Panc1 (cell line): ENCODE results near the gene SPATA24. TPM values are rescaled to one million over a fixed set of nuclear protein-coding genes. Genes with fewer than 3 reads are reported as not detected.

ENCODE experiments used
- ATAC-seq: fragments of 200-7000 bp; cut with Tn5 transposase; 2 replicates; pipeline ENCODE4 v1.9.1; 2020; ENCODE audit warnings: mild to moderate bottlenecking, moderate library complexity
- BruUV-seq: library from RNA; stranded (reverse); fragments of 400-500 nt; replicated peaks from 2 replicates; lab custom pipeline; 2021; lab: Mats Ljungman, UMichigan
- CTCF ChIA-PET: fragments of 300-600 bp; sonication (Branson Sonifier 250); formaldehyde crosslinking; loops from one replicate; lab custom pipeline; 2022; ENCODE audit warnings: antibody characterized with exemption; lab: Charles Lee
- POLR2A ChIA-PET: fragments of 300-600 bp; sonication (Branson Sonifier 250); formaldehyde crosslinking; loops from one replicate; lab custom pipeline; 2022; ENCODE audit warnings: antibody characterized with exemption; lab: Charles Lee
- DNase-seq: peaks from one replicate; pipeline ENCODE4 v3.0.0-alpha.2; 2010; ENCODE audit warnings: low read depth, low spot score
- H3K27ac ChIP-seq: 2 replicates; pipeline ENCODE4 v1.5.1; 2011; ENCODE audit warnings: mild to moderate bottlenecking, low read length, inconsistent platforms
- H3K27me3 ChIP-seq: fragments of 200-500 bp; sonication (Bioruptor generic); 2 replicates; pipeline ENCODE4 v1.6.0; 2014; ENCODE audit warnings: low read length, inconsistent platforms; ENCODE audit not compliant: control insufficient read depth, insufficient read depth
- H3K36me3 ChIP-seq: fragments of 200-500 bp; sonication (Bioruptor generic); 2 replicates; pipeline ENCODE4 v1.5.1; 2014; ENCODE audit warnings: inconsistent platforms, mild to moderate bottlenecking, low read length, moderate library complexity; ENCODE audit not compliant: control insufficient read depth, insufficient read depth
- H3K4me1 ChIP-seq: 2 replicates; pipeline ENCODE4 v1.5.1; 2011; ENCODE audit warnings: inconsistent platforms, mild to moderate bottlenecking, low read length, moderate library complexity; ENCODE audit not compliant: control insufficient read depth, insufficient read depth
- H3K4me3 ChIP-seq, 2 experiments: 2 replicates each; pipeline ENCODE4 v1.5.1; 2011 to 2012; ENCODE audit warnings: low read depth in 2 of 2, low read length in 2 of 2, mild to moderate bottlenecking in 2 of 2, inconsistent platforms in 1 of 2, moderate library complexity in 1 of 2
- H3K9me3 ChIP-seq: fragments of 200-500 bp; sonication (Bioruptor generic); 2 replicates; pipeline ENCODE4 v1.5.1; 2014; ENCODE audit warnings: low read depth, mild to moderate bottlenecking, inconsistent platforms, low read length, moderate library complexity; ENCODE audit not compliant: control insufficient read depth, insufficient read depth
- POLR2AphosphoS5 ChIP-seq: IDR thresholded peaks from 2 replicates; pipeline ENCODE4 v1.6.1; 2012; ENCODE audit warnings: mild to moderate bottlenecking, low read depth, low read length, moderate library complexity
- SIN3A ChIP-seq: IDR thresholded peaks from 2 replicates; pipeline ENCODE4 v1.6.1; 2012; ENCODE audit warnings: low read depth, mild to moderate bottlenecking, low read length, moderate library complexity, borderline replicate concordance; ENCODE audit not compliant: insufficient read depth
- TCF7L2 ChIP-seq: IDR thresholded peaks from 2 replicates; pipeline ENCODE4 v1.6.1; 2011; ENCODE audit warnings: mild to moderate bottlenecking, low read depth, low read length, inconsistent platforms
- in situ Hi-C: cut with HindIII; loops from 2 replicates; pipeline ENCODE4 v1.10.0; 2016; ENCODE audit warnings: low sequenced_read_pairs, low pct_unique_long_range_greater_than_20kb
- intact Hi-C: fragments of 100-400 bp; cut with micrococcal nuclease; formaldehyde crosslinking; loops from one replicate; pipeline ENCODE4 v1.10.0; 2022; ENCODE audit not compliant: unreplicated experiment
- total RNA-seq: library from RNA; stranded (reverse); gene quantifications from one replicate; pipeline ENCODE4 v1.2.1, GENCODE V29; 2021; ENCODE audit not compliant: unreplicated experiment
- TF ChIP-seq, protein P1 (sequence below), 2 experiments: IDR thresholded peaks; 2 replicates each; pipeline ENCODE4 v1.6.1; 2011 to 2012; ENCODE audit warnings: low read depth in 2 of 2, control low read depth in 1 of 2, low read length in 1 of 2, mild to moderate bottlenecking in 1 of 2, moderate library complexity in 1 of 2; ENCODE audit not compliant: insufficient read depth in 1 of 2
- TF ChIP-seq, protein P2 (sequence below): fragments of 450-650 bp; IDR thresholded peaks from 2 replicates; pipeline ENCODE4 v1.5.1; 2017; ENCODE audit warnings: mild to moderate bottlenecking

Gene SPATA24
- total RNA-seq, 1 experiment from 2014 or later: 5.5 TPM

DNA sequence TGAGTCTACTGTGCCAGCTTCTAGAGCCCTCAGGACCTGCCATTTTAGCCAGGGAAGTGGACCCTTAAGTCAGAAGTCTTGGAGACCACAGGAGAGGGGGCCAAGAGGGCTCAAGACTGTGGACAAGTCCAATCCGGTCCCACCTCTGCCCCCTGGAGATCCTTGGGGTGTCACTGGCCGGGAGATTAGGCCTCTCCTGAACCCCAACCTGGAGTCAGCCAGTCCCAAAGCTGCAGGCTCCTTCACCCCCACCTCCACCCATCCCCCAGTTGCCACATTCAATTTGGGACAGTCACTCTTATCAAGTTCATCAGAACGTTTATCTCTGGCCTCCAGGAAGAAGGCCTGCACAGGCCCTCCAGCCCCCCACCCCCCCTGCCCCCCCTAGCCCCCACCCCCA lies 21.1 kb downstream of the SPATA24 start:
- TF ChIP-seq POLR2AphosphoS5 (no peak), SIN3A (no peak), TCF7L2 (no peak)
- TF ChIP-seq, protein P1, sequence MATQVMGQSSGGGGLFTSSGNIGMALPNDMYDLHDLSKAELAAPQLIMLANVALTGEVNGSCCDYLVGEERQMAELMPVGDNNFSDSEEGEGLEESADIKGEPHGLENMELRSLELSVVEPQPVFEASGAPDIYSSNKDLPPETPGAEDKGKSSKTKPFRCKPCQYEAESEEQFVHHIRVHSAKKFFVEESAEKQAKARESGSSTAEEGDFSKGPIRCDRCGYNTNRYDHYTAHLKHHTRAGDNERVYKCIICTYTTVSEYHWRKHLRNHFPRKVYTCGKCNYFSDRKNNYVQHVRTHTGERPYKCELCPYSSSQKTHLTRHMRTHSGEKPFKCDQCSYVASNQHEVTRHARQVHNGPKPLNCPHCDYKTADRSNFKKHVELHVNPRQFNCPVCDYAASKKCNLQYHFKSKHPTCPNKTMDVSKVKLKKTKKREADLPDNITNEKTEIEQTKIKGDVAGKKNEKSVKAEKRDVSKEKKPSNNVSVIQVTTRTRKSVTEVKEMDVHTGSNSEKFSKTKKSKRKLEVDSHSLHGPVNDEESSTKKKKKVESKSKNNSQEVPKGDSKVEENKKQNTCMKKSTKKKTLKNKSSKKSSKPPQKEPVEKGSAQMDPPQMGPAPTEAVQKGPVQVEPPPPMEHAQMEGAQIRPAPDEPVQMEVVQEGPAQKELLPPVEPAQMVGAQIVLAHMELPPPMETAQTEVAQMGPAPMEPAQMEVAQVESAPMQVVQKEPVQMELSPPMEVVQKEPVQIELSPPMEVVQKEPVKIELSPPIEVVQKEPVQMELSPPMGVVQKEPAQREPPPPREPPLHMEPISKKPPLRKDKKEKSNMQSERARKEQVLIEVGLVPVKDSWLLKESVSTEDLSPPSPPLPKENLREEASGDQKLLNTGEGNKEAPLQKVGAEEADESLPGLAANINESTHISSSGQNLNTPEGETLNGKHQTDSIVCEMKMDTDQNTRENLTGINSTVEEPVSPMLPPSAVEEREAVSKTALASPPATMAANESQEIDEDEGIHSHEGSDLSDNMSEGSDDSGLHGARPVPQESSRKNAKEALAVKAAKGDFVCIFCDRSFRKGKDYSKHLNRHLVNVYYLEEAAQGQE (IDR thresholded peaks at IDR 0.05; ENCODE audit: insufficient read depth in 1 of 2, low read depth in 2 of 2, low read length in 1 of 2): no peak
- TF ChIP-seq, protein P2, sequence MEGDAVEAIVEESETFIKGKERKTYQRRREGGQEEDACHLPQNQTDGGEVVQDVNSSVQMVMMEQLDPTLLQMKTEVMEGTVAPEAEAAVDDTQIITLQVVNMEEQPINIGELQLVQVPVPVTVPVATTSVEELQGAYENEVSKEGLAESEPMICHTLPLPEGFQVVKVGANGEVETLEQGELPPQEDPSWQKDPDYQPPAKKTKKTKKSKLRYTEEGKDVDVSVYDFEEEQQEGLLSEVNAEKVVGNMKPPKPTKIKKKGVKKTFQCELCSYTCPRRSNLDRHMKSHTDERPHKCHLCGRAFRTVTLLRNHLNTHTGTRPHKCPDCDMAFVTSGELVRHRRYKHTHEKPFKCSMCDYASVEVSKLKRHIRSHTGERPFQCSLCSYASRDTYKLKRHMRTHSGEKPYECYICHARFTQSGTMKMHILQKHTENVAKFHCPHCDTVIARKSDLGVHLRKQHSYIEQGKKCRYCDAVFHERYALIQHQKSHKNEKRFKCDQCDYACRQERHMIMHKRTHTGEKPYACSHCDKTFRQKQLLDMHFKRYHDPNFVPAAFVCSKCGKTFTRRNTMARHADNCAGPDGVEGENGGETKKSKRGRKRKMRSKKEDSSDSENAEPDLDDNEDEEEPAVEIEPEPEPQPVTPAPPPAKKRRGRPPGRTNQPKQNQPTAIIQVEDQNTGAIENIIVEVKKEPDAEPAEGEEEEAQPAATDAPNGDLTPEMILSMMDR: no peak
- no TSS peak for BruUV-seq
- Histone ChIP-seq H3K4me3 (no peak overlapping the region), H3K9me3 (no peaks in the 10 kb centered on the region), H3K4me1 (no peaks in the 10 kb centered on the region; the same call in 1 of the 2 replicates), H3K36me3 (no peaks in the 10 kb centered on the region), H3K27me3 (no peaks in the 10 kb centered on the region), H3K27ac (no peak overlapping the region)
- no peak for ATAC-seq
- POLR2A ChIA-PET: no interaction called here
- intact Hi-C loops (no loop called here), in situ Hi-C loops (no loop called here)
- CTCF ChIA-PET: no interaction called here
- no peak for DNase-seq

DNA sequence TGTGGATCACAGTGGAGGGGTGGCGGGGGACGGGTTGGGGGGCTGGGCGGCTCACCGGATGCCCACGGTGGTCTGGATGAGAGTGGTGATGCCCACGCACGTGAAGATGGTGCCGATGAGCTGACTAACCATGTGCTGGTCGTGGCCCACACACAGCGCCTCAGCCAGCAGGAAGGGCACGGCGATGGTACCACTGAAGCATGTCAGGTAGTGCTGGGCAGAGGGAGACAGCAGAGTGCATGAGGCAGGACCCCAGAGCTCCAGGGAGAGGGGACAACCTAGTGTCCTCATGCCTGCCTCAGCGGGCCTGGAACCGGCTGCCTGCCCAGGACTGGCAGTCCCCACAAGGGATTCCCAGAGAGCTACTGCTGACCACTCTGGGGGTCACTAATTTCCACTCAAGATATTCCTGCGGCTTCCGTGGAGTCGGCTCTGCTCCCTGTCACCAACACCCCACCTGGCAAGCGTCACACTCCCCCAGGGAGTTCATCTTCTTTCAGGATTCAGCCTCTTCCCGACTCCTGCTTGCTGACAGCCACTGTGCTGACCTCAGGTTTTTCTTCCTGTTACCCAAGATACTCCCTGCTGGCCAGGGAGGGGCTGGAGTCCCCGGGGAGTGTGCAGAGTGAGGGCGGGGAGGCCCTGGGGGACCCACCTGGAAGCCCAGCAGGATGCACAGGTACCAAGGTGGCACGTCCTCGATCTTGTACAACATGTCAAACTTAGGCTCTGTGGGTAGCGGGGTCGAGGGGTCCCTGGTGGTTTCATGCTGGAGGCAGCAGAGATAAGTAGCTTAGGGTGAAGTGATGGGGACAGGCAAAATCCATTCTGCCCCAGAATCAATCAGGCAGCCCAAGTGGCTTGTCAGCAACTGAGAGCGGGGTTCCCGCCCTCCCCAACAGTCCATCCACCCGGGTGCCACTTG lies 21.8 kb downstream of the SPATA24 start:
- Histone ChIP-seq H3K27me3 (no peaks in the 10 kb centered on the region), H3K27ac (no peak overlapping the region), H3K4me3 (no peak overlapping the region), H3K4me1 (no peaks in the 10 kb centered on the region), H3K36me3 (no peaks in the 10 kb centered on the region), H3K9me3 (no peaks in the 10 kb centered on the region)
- ATAC-seq (no peak), DNase-seq (no peak)
- in situ Hi-C loops: no loop called here
- POLR2A ChIA-PET: no interaction called here
- no TSS peak for BruUV-seq
- CTCF ChIA-PET: no interaction called here
- TF ChIP-seq, protein P1 (IDR thresholded peaks at IDR 0.05; ENCODE audit: insufficient read depth in 1 of 2, low read depth in 2 of 2, low read length in 1 of 2): no peak
- TF ChIP-seq TCF7L2 (no peak), SIN3A (no peak), POLR2AphosphoS5 (no peak)
- TF ChIP-seq, protein P2: no peak
- intact Hi-C loops: no loop called here
